KBM-7 (cell line): ENCODE data around the gene TRAPPC4.
"Not testable (repeated sequence)": the region's sequence is repeated elsewhere in the genome, so short reads cannot be mapped to it uniquely, and the experiment has no call there.

Experiments used
- DNase-seq: peaks from one replicate; pipeline ENCODE4 v3.0.0-alpha.2; 2015
- in situ Hi-C: fragments of 300-500 bp; cut with MboI; formaldehyde crosslinking; loops from 2 replicates; pipeline ENCODE4 v1.14.3; 2020; ENCODE audit warnings: low sequenced_read_pairs, low pct_unique_long_range_greater_than_20kb, mixed read lengths

The TRAPPC4 gene

GRCh38 chr11:119029340-119030028 lies 10.9 kb downstream of the TRAPPC4 start:
- DNase-seq: peak; percentile 51
- in situ Hi-C loops: no loop called here

GRCh38 chr11:119030029-119030328 lies 11.4 kb downstream of the TRAPPC4 start:
- in situ Hi-C loops: no loop called here

DNA sequence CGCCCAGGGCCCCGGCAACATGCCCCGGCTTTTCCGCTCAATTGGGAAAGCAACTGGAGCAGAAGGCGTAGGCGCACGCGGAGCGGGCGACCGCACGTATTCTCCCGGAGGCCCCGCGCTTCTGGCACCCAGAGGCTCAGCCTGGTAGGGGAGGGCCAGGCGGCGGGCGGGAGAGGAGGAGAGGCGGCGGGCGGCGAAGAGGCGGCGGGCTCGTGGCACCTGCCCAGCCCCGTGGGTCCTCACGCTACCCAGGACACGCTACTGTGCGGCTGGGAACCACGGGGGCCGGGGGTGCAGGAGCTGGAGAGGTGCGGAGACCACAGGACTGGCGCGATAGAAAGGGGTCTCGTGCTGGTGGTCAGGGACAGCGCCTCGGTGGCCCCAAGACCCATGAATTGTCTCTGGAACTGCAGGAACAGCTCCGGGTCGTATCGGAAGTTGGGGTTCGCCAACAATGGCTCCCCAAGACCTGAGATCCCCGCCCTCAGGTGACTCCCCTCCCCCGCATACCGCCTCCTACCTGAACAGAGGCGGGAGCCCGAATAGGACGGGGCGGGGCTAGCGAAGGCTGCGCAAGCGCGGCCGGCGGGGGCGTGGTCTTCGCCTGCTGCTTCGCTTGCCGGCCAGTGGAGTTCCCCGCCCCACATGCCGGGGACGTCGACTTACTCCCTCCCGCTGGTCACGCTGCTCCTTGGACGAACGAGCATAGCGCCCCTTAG lies 11.9 kb downstream of the TRAPPC4 start, which contains the start of gene SLC37A4:
Gene SLC37A4 (minus strand): TSS at position 549 of the 719 bp plus-strand sequence.
- in situ Hi-C loops: no loop called here
- DNase-seq: peak; percentile 97

More at GRCh38 chr11:119030029-119030328, 11.4 kb downstream of the TRAPPC4 start:
- no peak for DNase-seq

GRCh38 chr11:119031912-119032280 lies 13.3 kb downstream of the TRAPPC4 start:
- DNase-seq: no peak
- in situ Hi-C loops: no loop called here

DNA sequence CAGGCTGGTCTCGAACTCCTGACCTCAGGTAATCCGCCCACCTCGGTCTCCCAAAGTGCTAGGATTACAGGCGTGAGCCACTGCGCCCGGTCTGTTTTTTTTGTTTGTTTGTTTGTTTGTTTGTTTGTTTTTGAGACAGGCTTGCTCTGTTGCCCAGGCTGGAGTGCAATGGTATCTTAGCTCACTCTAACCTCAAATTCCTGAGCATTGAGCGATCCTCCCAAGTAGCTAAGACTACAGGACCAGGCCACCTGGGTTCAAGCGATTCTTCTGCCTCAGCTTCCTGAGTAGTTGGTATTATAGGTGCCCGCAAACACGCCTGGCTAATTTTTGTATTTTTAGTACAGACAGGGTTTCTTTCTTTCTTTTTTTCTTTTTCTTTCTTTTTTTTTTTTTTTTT lies 14.9 kb downstream of the TRAPPC4 start:
- DNase-seq, in situ Hi-C loops: not testable (repeated sequence)

GRCh38 chr11:119034813-119035212 lies 16.2 kb downstream of the TRAPPC4 start:
- in situ Hi-C loops: no loop called here

GRCh38 chr11:119038884-119039283 lies 20.3 kb downstream of the TRAPPC4 start:
- DNase-seq: no peak
- in situ Hi-C loops: no loop called here

More at GRCh38 chr11:119034813-119035212, 16.2 kb downstream of the TRAPPC4 start:
- DNase-seq: no peak

- in situ Hi-C loops, DNase-seq: not testable (repeated sequence)
Observed at GRCh38 chr11:119039471-119039870, 20.9 kb downstream of the TRAPPC4 start.

DNA sequence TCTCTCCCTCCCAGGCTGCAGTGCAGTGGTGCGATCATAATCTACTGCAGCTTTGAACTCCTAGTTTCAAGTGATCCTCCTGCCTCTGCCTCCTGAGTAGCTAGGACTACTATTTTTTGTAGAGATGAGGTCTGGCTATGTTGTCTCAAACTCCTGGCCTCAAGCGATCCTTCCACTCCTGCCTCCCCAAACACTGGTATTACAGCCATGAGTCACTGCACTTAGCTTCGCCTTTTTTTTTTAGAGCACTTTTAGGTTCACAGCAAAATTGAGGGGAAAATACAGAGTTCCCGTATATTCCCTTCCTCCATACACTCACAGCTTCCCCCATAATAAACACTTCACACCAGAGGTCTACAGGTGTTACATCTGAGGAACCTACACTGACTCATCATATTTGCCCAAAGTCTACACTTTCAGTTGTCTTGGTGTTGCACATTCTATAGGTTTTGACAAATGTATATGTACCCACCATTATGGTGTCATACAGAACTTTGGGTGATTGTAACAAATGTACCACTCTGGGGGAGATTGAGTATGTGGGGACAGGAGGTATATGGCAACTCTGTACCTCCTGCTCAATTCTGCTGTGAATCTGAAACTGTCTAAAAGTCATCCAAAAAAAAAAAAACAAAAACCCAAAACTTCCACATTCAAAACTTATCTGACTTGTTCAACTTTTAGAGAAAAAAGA lies 23.4 kb downstream of the TRAPPC4 start:
- DNase-seq: no peak
- in situ Hi-C loops: no loop called here

DNA sequence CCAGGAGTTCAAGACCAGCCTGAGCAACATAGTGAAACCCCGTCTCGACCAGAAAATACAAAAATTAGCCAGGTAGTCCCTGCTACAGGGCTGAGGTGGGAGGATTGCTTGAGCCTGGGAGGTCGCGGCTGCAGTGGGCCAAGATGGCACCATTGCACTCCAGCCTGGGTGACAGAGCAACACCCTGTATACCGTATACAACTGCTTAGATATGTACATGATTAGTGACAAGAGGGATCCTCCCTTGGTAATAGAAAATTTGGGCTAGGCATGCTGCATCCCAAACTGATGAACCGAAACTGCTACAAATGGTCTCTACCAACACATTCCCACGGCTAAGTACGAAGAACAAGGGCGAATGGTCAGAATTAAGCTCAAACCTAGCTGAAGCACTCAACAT lies 24.4 kb downstream of the TRAPPC4 start:
- no peak for DNase-seq
- in situ Hi-C loops: no loop called here

GRCh38 chr11:119044708-119045107 lies 26.1 kb downstream of the TRAPPC4 start:
- no peak for DNase-seq
- in situ Hi-C loops: no loop called here

- in situ Hi-C loops: no loop called here
- no peak for DNase-seq
Observed at GRCh38 chr11:119046489-119046888, 27.9 kb downstream of the TRAPPC4 start.

GRCh38 chr11:119047205-119047604 lies 28.6 kb downstream of the TRAPPC4 start:
- DNase-seq: no peak
- in situ Hi-C loops: no loop called here

GRCh38 chr11:119048644-119049043 lies 30.1 kb downstream of the TRAPPC4 start:
- DNase-seq: no peak
- in situ Hi-C loops: no loop called here

- in situ Hi-C loops: no loop called here
- DNase-seq: no peak
Observed at GRCh38 chr11:119049081-119049480, 30.5 kb downstream of the TRAPPC4 start.

- in situ Hi-C loops: no loop called here
- no peak for DNase-seq
Observed at GRCh38 chr11:119051440-119052162, 33.0 kb downstream of the TRAPPC4 start.

GRCh38 chr11:119052163-119052814 lies 33.7 kb downstream of the TRAPPC4 start:
- in situ Hi-C loops: no loop called here
- no peak for DNase-seq

DNA sequence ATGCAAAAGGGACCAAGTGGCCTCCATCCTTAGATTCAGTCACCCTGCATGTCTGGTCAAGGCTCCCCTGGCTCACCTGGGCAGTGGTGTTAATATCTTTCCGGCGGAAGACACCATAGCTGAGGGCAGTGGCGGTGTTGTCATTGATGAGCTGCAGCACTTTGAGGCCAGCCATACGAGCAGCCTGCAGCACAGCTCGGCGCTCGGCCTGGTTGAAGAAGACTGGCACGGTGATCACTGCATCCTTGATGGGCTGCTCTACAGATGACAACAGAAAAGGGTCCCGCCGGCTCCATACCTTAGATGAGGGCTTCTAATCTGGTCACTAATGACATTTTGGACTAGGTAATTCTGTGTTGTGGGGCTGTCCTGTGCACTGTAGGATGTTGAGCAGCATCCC lies 35.9 kb downstream of the TRAPPC4 start:
- in situ Hi-C loops: no loop called here
- DNase-seq: no peak

GRCh38 chr11:119055901-119056300 lies 37.3 kb downstream of the TRAPPC4 start:
- DNase-seq: peak; percentile 55
- in situ Hi-C loops: no loop called here
